Measurements from ENCODE around the gene COG5.

COG5 gene

GRCh38 chr7:107179326-107180164 lies 384.2 kb downstream of the COG5 start:
- no peak overlapping the region for H3K27ac ChIP-seq
- no peak overlapping the region for H2AFZ ChIP-seq (ENCODE audit: low read depth)
- H3K4me2 ChIP-seq, result no peak overlapping the region
- H3K79me2 ChIP-seq (ENCODE audit: insufficient read depth, low read depth), result peaks cover 25% of the 10 kb centered on the region; the same call in 1 of the 2 replicates
- peaks cover 12% of the 10 kb centered on the region for H3K4me1 ChIP-seq (ENCODE audit: low read depth, poor library complexity, severe bottlenecking)
- no peak for TF ChIP-seq CTCF (conservative IDR thresholded peaks at IDR 0.05; ENCODE audit: low read depth, low read length)
- no peaks in the 10 kb centered on the region for H3K36me3 ChIP-seq (ENCODE audit: insufficient read depth)
- H3K27me3 ChIP-seq (ENCODE audit: insufficient read depth, low read depth), result no peaks in the 10 kb centered on the region
- H3K4me3 ChIP-seq (IDR thresholded peaks at IDR 0.05; ENCODE audit: insufficient read depth, low read depth, low read length), result no peak overlapping the region
- no peak overlapping the region for H3K9ac ChIP-seq
- H4K20me1 ChIP-seq (ENCODE audit: insufficient read depth), result no peaks in the 10 kb centered on the region

GRCh38 chr7:107173691-107174406 lies 389.9 kb downstream of the COG5 start:
- no peak overlapping the region for H3K27ac ChIP-seq
- H3K4me3 ChIP-seq (IDR thresholded peaks at IDR 0.05; ENCODE audit: insufficient read depth, low read depth, low read length), result no peak overlapping the region
- H3K36me3 ChIP-seq (ENCODE audit: insufficient read depth), result no peaks in the 10 kb centered on the region
- H3K9ac ChIP-seq, result no peak overlapping the region
- H3K79me2 ChIP-seq (ENCODE audit: insufficient read depth, low read depth), result peaks cover 59% of the 10 kb centered on the region
- H3K4me2 ChIP-seq, result no peak overlapping the region
- TF ChIP-seq CTCF (conservative IDR thresholded peaks at IDR 0.05; ENCODE audit: low read depth, low read length), result no peak
- H4K20me1 ChIP-seq (ENCODE audit: insufficient read depth), result peaks cover 7% of the 10 kb centered on the region; the same call in 1 of the 2 replicates
- peaks cover 42% of the 10 kb centered on the region for H3K4me1 ChIP-seq (ENCODE audit: low read depth, poor library complexity, severe bottlenecking)
- no peaks in the 10 kb centered on the region for H3K27me3 ChIP-seq (ENCODE audit: insufficient read depth, low read depth)
- H2AFZ ChIP-seq (ENCODE audit: low read depth), result no peak overlapping the region

DNA sequence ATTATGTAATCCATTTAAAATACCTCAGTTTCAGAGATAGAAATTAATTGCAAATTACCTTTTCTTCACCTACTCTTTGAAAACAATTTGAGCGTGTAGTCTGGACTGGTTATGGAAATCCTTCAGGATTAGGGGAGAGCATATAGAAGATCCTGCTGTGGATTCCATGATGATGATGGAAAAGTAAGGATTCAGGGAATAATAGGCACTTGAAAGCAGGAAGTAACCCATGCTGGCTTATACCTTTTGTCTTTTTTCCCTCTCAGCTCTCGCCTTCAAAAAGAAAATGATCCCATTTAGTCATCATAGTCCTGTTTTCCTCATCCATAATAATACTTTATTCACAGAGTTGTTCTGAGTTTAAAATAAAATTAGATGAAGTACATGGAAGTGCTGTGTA lies 390.5 kb downstream of the COG5 start:
- Histone ChIP-seq H3K4me3 (IDR thresholded peaks at IDR 0.05; ENCODE audit: insufficient read depth, low read depth, low read length) (no peak overlapping the region), H2AFZ (ENCODE audit: low read depth) (no peak overlapping the region), H4K20me1 (ENCODE audit: insufficient read depth) (peaks cover 7% of the 10 kb centered on the region; the same call in 1 of the 2 replicates), H3K4me2 (no peak overlapping the region), H3K79me2 (ENCODE audit: insufficient read depth, low read depth) (peaks cover 56% of the 10 kb centered on the region), H3K4me1 (ENCODE audit: low read depth, poor library complexity, severe bottlenecking) (peaks cover 42% of the 10 kb centered on the region), H3K9ac (no peak overlapping the region), H3K27me3 (ENCODE audit: insufficient read depth, low read depth) (no peaks in the 10 kb centered on the region), H3K27ac (no peak overlapping the region), H3K36me3 (ENCODE audit: insufficient read depth) (no peaks in the 10 kb centered on the region)
- TF ChIP-seq CTCF (conservative IDR thresholded peaks at IDR 0.05; ENCODE audit: low read depth, low read length), result no peak

DNA sequence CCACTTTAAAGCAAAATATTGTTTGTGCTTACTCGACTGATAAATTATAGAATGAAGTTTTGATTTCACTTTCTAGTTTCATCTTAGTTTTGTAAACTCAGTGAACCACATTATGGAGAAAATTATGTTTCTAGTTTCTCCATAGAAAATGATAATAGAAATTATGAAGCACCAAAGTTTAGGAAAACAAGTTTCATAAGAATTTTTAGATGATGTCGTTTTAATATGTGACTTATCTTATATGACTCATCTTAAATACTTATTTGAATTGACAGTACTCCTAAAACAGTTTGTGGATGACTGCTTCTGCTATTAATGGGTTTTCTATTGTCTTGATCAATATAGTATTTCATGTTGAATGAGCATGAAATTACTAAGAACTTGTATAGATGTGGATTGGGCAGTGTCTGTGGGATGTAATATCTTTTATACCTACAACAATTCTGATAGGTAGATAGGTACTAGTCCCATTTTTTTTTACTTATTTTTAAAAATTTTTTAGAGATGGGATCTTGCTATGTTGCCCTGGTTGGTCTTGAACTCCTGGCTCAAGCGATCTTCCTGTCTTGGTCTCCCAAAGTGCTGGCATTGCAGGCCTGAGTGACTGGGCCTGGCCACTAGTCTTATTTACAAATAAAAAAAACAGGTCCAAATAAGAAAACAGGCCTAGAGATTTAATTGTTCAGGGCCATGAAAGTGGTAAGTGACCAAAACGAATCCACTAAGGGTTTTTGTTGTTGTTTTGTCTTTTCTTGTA lies 391.3 kb downstream of the COG5 start:
- Histone ChIP-seq H3K9ac (no peak overlapping the region), H3K36me3 (ENCODE audit: insufficient read depth) (no peaks in the 10 kb centered on the region), H3K4me2 (peak overlapping the region; percentile 55), H3K4me3 (IDR thresholded peaks at IDR 0.05; ENCODE audit: insufficient read depth, low read depth, low read length) (no peak overlapping the region), H3K79me2 (ENCODE audit: insufficient read depth, low read depth) (peaks cover 49% of the 10 kb centered on the region), H3K27ac (no peak overlapping the region), H4K20me1 (ENCODE audit: insufficient read depth) (peaks cover 7% of the 10 kb centered on the region; the same call in 1 of the 2 replicates), H2AFZ (ENCODE audit: low read depth) (no peak overlapping the region), H3K4me1 (ENCODE audit: low read depth, poor library complexity, severe bottlenecking) (peaks cover 42% of the 10 kb centered on the region), H3K27me3 (ENCODE audit: insufficient read depth, low read depth) (no peaks in the 10 kb centered on the region)
- no peak for TF ChIP-seq CTCF (conservative IDR thresholded peaks at IDR 0.05; ENCODE audit: low read depth, low read length)

Data from KMS-11 (cell line).